Measurements from ENCODE around the gene VAV2. TPM values are rescaled to one million over a fixed set of nuclear protein-coding genes. Genes with fewer than 3 reads are reported as not detected.
A peak's percentile ranks its signal among the peaks of the same experiment; 100 is the strongest.

VAV2 gene
- total and polyA plus RNA-seq, 12 donors, result 3.3 to 96.2 (median 31.2) TPM

GRCh38 chr9:133948561-133949485 lies 43.3 kb downstream of the VAV2 start:
- intact Hi-C loops (cut with DNase I), result no loop called here

GRCh38 chr9:133948131-133948530 lies 44.0 kb downstream of the VAV2 start:
- peak overlapping the region in 2 of 5 donors; percentile 60 to 69 for H3K27ac ChIP-seq
- intact Hi-C loops (cut with DNase I), result no loop called here
- no peaks in the 10 kb centered on the region for H3K36me3 ChIP-seq (replicated peaks in 1 of 2)
- peaks cover 3 to 29% of the 10 kb centered on the region in 2 donors for H3K4me1 ChIP-seq (replicated peaks in 1 of 2)
- H3K27me3 ChIP-seq, result no peaks in the 10 kb centered on the region
- DNase-seq, result peak in 4 of 7 donors; percentile 35 to 79 (median 64)
- H3K9me3 ChIP-seq (replicated peaks in 1 of 3), result no peaks in the 10 kb centered on the region
- WGBS, 4 donors, result 73 to 100% (median 75%) methylated on average over 3 to 16 of the region's 16 CpGs
- H3K4me3 ChIP-seq, result no peak overlapping the region
- TF ChIP-seq POLR2A (IDR thresholded peaks at IDR 0.05) (no peak), CTCF (IDR thresholded peaks at IDR 0.05) (no peak)

More at GRCh38 chr9:133948561-133949485, 43.3 kb downstream of the VAV2 start:
- peak in 1 of 7 donors; percentile 9 for DNase-seq
- Histone ChIP-seq H3K36me3 (replicated peaks in 1 of 2) (no peaks in the 10 kb centered on the region), H3K9me3 (replicated peaks in 1 of 3) (no peaks in the 10 kb centered on the region), H3K4me3 (no peak overlapping the region), H3K4me1 (replicated peaks in 1 of 2) (peaks cover 3 to 28% of the 10 kb centered on the region in 2 donors), H3K27ac (peak overlapping the region in 2 of 5 donors; percentile 60 to 69), H3K27me3 (no peaks in the 10 kb centered on the region)
- no peak for TF ChIP-seq CTCF (IDR thresholded peaks at IDR 0.05)
- 88 to 89% (median 89%) methylated on average over 20 to 31 of the region's 31 CpGs for WGBS, 4 donors

- Histone ChIP-seq H3K27ac (no peak overlapping the region), H3K36me3 (replicated peaks in 1 of 2) (no peaks in the 10 kb centered on the region), H3K9me3 (replicated peaks in 1 of 3) (no peaks in the 10 kb centered on the region), H3K4me1 (replicated peaks in 1 of 2) (peaks cover 3 to 29% of the 10 kb centered on the region in 2 donors), H3K27me3 (no peaks in the 10 kb centered on the region), H3K4me3 (no peak overlapping the region)
- 87 to 94% (median 88%) methylated on average over 15 to 18 of the region's 18 CpGs for WGBS, 4 donors
- intact Hi-C loops (cut with DNase I), result no loop called here
- no peak for DNase-seq
- no peak for TF ChIP-seq POLR2A (IDR thresholded peaks at IDR 0.05)
- TF ChIP-seq CTCF (IDR thresholded peaks at IDR 0.05), result no peak
Observed at GRCh38 chr9:133946840-133947486, 45.2 kb downstream of the VAV2 start.

- no peaks in the 10 kb centered on the region for H3K9me3 ChIP-seq (replicated peaks in 1 of 3)
- intact Hi-C loops (cut with DNase I), result no loop called here
Observed at GRCh38 chr9:133945977-133946753, 46.0 kb downstream of the VAV2 start.

More at GRCh38 chr9:133945977-133946753, 46.0 kb downstream of the VAV2 start:
- Histone ChIP-seq H3K4me1 (replicated peaks in 1 of 2) (peaks cover 3 to 26% of the 10 kb centered on the region in 2 donors), H3K27me3 (no peaks in the 10 kb centered on the region), H3K27ac (peak overlapping the region in 1 of 5 donors; percentile 85), H3K36me3 (replicated peaks in 1 of 2) (no peaks in the 10 kb centered on the region), H3K4me3 (no peak overlapping the region)
- WGBS, 4 donors, result 90 to 94% (median 92%) methylated on average over 11 to 14 of the region's 14 CpGs
- TF ChIP-seq POLR2A (IDR thresholded peaks at IDR 0.05) (no peak), CTCF (IDR thresholded peaks at IDR 0.05) (no peak)
- DNase-seq, result peak in 1 of 7 donors; percentile 20

Data from adrenal gland (tissue), 12 donors.